GM21367 (cell line): ENCODE data around the gene ITGAD.
"Not testable (repeated sequence)": the region's sequence is repeated elsewhere in the genome, so short reads cannot be mapped to it uniquely, and the experiment has no call there.

ENCODE experiments used
- ATAC-seq: cut with Tn5 transposase; IDR thresholded peaks from one replicate; pipeline ENCODE4 v1.9.1; 2021; ENCODE audit not compliant: unreplicated experiment

ITGAD gene

GRCh38 chr16:31403590-31404352, 10.6 kb downstream of the ITGAD start:
- ATAC-seq, result no peak

GRCh38 chr16:31404353-31405064, 11.4 kb downstream of the ITGAD start:
- no peak for ATAC-seq

DNA sequence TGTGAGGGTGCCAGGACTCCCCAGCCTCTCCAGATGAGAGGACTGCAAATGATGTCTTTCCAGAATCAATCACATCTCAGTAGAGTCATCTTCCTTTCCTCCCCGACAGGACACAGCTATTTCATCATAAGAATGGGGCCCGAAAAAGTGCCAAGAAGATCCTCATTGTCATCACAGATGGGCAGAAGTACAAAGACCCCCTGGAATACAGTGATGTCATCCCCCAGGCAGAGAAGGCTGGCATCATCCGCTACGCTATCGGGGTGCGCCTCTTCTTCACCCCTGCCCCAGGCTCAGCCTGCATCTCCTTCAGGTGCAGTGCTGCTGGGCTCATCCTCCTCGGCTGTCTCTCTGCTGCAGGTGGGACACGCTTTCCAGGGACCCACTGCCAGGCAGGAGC, 14.3 kb downstream of the ITGAD start:
- no peak for ATAC-seq

DNA sequence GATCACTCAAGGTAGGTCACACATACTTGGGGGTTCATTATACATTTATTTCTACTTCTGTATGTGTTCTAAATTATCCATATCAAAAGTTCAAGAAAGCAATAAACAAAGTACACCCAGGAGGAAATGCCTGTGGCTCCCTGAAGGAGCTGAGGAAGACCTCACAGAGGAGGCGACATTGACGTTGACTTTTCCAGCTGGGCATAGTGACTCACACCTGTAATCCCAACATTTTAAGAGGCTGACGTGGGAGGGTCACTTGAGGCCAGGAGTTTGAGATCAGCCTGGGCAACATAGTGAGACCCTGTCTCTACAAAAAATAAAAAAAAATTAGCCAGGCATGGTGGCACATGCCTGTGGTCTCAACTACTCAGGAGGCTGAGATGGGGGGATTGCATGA, 16.3 kb downstream of the ITGAD start:
- no peak for ATAC-seq

DNA sequence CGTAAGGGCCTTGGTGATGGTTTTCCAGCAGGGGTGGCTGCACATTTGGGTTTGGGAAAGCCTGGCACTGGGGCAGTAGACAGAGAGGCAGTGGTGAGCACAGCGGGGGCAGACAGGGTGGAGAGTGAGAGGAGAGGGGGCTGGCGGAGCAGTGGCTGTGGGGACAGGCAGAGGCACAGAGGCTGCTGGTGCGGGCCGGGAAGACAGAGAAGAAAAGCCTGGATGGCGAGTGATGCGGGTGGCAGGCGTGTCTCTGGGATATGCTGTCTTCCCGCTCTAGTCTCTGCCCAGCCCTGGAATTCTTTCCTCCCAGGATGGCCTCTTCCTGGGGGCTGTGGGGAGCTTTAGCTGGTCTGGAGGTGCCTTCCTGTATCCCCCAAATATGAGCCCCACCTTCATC, 16.9 kb downstream of the ITGAD start:
- no peak for ATAC-seq

DNA sequence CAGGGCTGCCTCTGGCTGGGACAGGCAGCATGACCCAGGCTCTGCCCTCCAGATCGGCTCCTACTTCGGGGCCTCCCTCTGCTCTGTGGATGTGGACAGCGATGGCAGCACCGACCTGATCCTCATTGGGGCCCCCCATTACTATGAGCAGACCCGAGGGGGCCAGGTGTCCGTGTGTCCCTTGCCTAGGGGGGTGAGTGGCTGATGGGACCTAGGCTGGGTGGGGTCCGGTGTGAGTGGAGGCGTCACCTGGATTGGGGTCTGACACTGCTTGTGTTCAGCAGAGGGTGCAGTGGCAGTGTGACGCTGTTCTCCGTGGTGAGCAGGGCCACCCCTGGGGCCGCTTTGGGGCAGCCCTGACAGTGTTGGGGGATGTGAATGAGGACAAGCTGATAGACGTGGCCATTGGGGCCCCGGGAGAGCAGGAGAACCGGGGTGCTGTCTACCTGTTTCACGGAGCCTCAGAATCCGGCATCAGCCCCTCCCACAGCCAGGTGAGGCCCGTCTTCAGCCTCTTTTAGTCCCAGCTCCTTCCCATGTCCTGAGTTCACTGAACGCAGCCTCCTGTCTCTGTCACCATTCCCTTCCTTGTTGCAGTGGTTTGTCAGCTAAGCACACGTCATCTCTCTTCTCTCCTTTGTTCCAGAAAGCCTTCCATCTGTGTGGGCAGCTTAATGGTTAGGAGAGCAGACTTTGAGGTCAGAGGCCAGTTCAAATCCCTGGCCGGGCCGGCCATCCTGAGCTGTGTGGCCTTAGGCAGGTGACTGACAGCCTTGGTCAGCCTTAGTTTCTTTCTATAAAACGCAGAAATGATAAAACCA, 18.1 kb downstream of the ITGAD start:
- ATAC-seq, result no peak

DNA sequence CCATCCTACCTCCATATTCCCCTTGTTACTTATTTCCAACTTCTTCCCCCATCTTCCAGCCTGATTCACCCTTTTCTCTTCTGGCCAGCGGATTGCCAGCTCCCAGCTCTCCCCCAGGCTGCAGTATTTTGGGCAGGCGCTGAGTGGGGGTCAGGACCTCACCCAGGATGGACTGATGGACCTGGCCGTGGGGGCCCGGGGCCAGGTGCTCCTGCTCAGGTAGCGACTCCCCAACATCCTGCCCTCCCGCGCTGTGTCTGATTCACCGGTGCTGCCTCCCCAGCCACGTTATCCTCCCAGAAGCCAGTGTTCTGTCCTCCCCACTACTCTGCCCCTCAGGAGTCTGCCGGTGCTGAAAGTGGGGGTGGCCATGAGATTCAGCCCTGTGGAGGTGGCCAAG, 19.6 kb downstream of the ITGAD start:
- ATAC-seq, result no peak

DNA sequence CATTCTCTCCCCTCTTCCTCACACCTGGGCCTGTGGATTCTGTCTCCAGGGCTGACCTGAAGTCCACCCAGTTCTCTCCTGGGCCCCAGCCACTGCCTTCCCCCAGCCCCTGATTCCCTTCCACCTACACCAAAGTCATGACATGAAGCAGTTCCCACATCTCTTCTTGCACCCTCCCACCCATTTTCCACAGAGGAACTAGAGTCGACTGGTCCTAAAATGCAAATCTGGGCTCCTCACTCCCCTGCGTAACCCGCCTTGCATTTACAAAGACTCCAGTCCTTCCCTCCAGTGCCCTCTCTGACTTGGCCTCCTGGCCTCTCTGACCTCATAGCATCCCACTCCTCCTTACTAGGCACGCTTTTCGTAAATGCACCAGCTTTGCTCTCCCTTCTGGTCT, 20.2 kb downstream of the ITGAD start:
- no peak for ATAC-seq

GRCh38 chr16:31413943-31414342, 20.8 kb downstream of the ITGAD start:
- ATAC-seq, result no peak

- ATAC-seq, result no peak
These were observed 21.6 kb downstream of the ITGAD start for GRCh38 chr16:31414706-31415105.

GRCh38 chr16:31416371-31416770, 23.2 kb downstream of the ITGAD start:
- no peak for ATAC-seq

GRCh38 chr16:31417036-31417435, 23.9 kb downstream of the ITGAD start:
- ATAC-seq, result not testable (repeated sequence)

- no peak for ATAC-seq
These were observed 24.8 kb downstream of the ITGAD start for GRCh38 chr16:31417916-31418315.

- no peak for ATAC-seq
These were observed 26.9 kb downstream of the ITGAD start for GRCh38 chr16:31420037-31420436.

DNA sequence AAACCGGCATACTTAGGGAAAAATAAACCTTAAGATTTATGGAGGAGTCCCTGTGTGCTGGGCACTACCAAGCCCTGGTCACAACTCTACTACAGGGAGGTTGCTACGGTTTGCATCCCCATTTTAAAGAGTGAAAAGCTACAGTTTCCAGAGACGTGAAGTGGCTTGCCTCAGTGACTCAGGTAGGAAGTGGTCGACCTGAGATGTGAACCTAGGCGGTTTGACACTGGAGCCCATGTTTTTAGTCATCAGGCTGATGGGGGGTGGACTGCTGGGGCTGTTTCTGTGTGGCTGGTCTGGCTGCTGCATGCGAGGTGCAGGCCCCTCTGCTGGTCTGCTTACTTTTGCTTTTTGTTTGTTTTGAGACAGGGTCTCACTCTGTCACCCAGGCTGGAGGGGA, 28.5 kb downstream of the ITGAD start:
- no peak for ATAC-seq

- no peak for ATAC-seq
These were observed 30.1 kb downstream of the ITGAD start for GRCh38 chr16:31423241-31423640.

- no peak for ATAC-seq
These were observed 30.7 kb downstream of the ITGAD start for GRCh38 chr16:31423801-31424200.

DNA sequence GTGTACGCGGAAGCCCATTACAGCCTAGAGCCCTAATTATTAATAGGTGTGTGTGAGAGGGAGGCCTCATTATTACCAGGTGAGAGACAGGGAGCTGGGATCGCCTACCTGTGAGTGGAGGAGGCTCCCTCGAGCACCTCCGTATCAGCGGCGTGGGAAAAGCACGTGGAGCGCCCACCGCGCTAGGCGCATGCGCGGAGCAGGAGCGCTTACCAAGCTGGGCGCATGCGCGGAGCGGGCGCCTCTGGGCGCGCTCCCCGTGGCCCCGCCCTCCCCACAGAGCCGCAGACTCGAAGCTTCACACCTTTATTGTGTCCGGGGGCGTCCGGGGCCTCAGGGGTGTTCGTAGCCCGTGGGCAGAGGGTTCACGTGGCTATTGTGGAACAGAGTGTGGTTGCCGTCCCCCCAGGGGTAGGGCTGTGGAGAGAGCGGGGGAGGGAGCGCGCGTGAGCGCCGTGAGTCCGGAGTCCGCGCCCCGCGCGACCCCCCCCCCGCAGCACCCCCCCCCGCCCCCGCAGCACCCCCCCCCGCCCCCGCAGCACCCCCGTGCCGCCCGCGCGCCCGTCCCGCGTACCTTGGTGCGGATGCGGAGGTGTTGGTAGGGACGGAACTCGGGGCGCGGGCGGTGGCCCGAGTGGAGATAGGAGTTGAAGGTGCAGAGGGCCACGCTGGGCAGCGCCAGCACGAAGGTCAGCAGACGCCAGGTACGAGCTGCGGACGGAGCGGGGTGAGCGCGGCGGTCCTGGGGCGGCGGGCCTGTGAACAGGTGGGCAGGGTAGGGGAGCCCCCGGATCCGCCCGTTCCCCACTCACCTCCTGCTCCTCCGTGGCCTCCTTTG, 34.5 kb downstream of the ITGAD start:
- no peak for ATAC-seq

DNA sequence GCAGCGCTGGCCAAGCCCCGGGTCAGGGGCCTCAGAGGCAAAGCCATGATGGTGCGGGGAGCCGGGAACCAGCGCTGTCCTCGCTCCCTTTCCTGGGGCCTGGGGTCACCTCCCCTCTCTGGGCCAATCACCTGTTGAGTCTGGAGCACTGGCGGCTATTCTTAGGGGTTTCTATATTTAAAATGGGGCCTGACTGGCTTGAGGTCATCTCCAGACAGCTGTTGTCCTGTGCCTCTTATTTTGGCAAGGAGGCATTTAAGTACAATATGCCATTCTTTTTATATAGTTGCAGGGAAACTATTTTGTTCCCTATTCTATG, 35.1 kb downstream of the ITGAD start, which contains the start of gene COX6A2:
COX6A2 (minus strand) TSS at position 82 of the 319 bp plus-strand sequence; CDS start at position 47, 35 bp downstream.
- no peak for ATAC-seq

DNA sequence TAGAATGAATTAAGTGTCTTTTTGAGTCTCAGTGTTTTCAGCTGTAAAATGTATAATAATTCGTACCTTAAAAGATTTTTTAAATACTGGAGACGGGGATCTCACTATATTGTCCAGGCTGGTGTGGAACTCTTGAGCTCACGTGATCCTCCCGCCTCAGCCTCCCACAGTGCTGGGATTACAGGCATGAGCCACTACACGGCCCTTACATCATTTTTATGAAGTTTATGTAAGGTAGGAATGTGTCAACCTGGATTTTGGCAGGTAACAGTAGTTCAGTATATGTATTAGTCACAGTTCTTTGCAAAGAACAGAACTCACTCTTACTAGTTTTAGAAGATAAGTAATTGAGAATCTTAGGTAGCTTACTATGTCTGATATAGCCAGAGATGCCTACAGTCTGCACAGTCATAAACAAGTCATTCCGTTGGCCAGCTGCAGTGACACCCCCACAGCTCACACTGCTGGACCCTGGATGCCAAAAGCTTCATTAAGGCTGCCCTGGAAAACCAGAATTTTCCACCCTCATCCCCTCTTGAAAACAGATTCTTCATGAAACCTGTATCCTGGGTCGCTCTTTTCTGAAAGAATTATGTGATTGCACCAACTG, 35.6 kb downstream of the ITGAD start:
- no peak for ATAC-seq
